Mammary epithelial cell (primary cell): ENCODE results near the gene SLC25A44.

ENCODE experiments used
- EZH2 ChIP-seq: IDR thresholded peaks from 2 replicates; pipeline ENCODE4 v1.6.1; 2012; ENCODE audit warnings: low read length, inconsistent platforms, borderline replicate concordance
- TF ChIP-seq, protein P1 (sequence below), 2 donors: IDR thresholded peaks in 1 of 2; conservative IDR thresholded peaks in 1 of 2; 2 replicates each; pipeline ENCODE4 v1.5.1; 2011 to 2012; ENCODE audit warnings: inconsistent platforms in 2 of 2, low read length in 2 of 2, mild to moderate bottlenecking in 2 of 2, control low read depth in 1 of 2, low read depth in 1 of 2; ENCODE audit not compliant: insufficient read depth in 1 of 2; ENCODE audit errors: extremely low read depth in 1 of 2

DNA sequence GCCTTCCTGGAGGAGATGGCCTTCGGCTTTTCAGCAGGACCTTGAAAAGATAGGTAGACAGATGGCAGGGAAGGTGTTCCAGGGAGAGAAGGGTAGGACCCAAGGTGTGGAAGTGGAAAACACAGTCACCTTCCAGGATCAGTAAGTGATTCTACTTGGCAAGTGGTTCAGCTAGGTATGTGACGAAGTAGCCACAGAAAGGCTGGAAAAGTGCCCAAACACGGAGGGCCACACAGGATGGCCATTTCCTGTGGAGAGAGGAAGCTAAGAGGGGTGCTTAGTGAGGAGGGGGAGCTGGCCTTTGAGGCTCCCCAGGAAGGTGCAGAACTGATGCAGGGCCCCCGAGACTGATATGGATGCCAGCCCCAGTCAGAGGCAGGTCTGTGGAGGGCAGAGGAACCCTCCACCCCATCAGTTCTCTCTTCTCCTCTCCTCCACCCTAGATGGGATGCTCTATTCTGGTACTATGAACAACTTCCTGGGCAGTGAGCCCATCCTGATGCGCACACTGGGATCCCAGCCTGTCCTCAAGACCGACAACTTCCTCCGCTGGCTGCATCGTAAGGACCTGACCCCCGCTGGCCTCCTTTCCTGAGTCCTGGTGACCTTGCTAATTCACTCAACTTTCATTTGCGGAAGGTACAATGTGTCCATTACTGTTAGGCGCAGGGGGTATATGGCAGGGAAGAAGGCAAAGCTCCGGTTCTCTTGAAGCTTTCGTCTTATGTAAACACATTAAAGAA, 33.7 kb upstream of the SLC25A44 start:
- TF ChIP-seq EZH2: no peak
- TF ChIP-seq, protein P1, sequence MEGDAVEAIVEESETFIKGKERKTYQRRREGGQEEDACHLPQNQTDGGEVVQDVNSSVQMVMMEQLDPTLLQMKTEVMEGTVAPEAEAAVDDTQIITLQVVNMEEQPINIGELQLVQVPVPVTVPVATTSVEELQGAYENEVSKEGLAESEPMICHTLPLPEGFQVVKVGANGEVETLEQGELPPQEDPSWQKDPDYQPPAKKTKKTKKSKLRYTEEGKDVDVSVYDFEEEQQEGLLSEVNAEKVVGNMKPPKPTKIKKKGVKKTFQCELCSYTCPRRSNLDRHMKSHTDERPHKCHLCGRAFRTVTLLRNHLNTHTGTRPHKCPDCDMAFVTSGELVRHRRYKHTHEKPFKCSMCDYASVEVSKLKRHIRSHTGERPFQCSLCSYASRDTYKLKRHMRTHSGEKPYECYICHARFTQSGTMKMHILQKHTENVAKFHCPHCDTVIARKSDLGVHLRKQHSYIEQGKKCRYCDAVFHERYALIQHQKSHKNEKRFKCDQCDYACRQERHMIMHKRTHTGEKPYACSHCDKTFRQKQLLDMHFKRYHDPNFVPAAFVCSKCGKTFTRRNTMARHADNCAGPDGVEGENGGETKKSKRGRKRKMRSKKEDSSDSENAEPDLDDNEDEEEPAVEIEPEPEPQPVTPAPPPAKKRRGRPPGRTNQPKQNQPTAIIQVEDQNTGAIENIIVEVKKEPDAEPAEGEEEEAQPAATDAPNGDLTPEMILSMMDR (conservative IDR thresholded peaks at IDR 0.05 in 1 of 2, IDR thresholded peaks at IDR 0.05 in 1 of 2; ENCODE audit: extremely low read depth in 1 of 2, insufficient read depth in 1 of 2, low read depth in 1 of 2, low read length in 2 of 2): no peak
